ENCODE results near the gene TEF.

Gene TEF

GRCh38 chr22:41344189-41344788 is 37.5 kb upstream of the TEF start:
- DNase-seq (ENCODE audit: low read depth) = no peak
- no peak overlapping the region for H3K4me3 ChIP-seq (ENCODE audit: control insufficient read depth, low read depth, low read length)
- no peak for TF ChIP-seq CTCF (IDR thresholded peaks at IDR 0.05; ENCODE audit: control insufficient read depth, insufficient read depth, low read depth, low read length, missing control alignments)

- TF ChIP-seq CTCF (IDR thresholded peaks at IDR 0.05; ENCODE audit: control insufficient read depth, insufficient read depth, low read depth, low read length, missing control alignments) = no peak
- no peak for DNase-seq (ENCODE audit: low read depth)
- H3K4me3 ChIP-seq (ENCODE audit: control insufficient read depth, low read depth, low read length) = no peak overlapping the region
Observed at GRCh38 chr22:41345807-41346335, 35.9 kb upstream of the TEF start.

GRCh38 chr22:41347066-41347859 is 34.5 kb upstream of the TEF start:
- no peak overlapping the region for H3K4me3 ChIP-seq (ENCODE audit: control insufficient read depth, low read depth, low read length)
- TF ChIP-seq CTCF (IDR thresholded peaks at IDR 0.05; ENCODE audit: control insufficient read depth, insufficient read depth, low read depth, low read length, missing control alignments) = no peak
- no peak for DNase-seq (ENCODE audit: low read depth)

- no peak for DNase-seq (ENCODE audit: low read depth)
- H3K4me3 ChIP-seq (ENCODE audit: control insufficient read depth, low read depth, low read length) = no peak overlapping the region
- no peak for TF ChIP-seq CTCF (IDR thresholded peaks at IDR 0.05; ENCODE audit: control insufficient read depth, insufficient read depth, low read depth, low read length, missing control alignments)
Observed at GRCh38 chr22:41348964-41349484, 32.7 kb upstream of the TEF start.

GRCh38 chr22:41350087-41350486 is 31.7 kb upstream of the TEF start:
- no peak for TF ChIP-seq CTCF (IDR thresholded peaks at IDR 0.05; ENCODE audit: control insufficient read depth, insufficient read depth, low read depth, low read length, missing control alignments)
- DNase-seq (ENCODE audit: low read depth) = no peak
- no peak overlapping the region for H3K4me3 ChIP-seq (ENCODE audit: control insufficient read depth, low read depth, low read length)

GRCh38 chr22:41351011-41351410 is 30.7 kb upstream of the TEF start:
- DNase-seq (ENCODE audit: low read depth) = no peak
- no peak for TF ChIP-seq CTCF (IDR thresholded peaks at IDR 0.05; ENCODE audit: control insufficient read depth, insufficient read depth, low read depth, low read length, missing control alignments)
- no peak overlapping the region for H3K4me3 ChIP-seq (ENCODE audit: control insufficient read depth, low read depth, low read length)
